K562 (cell line): ENCODE results near the gene CNPY4. TPM values are rescaled to one million over a fixed set of nuclear protein-coding genes. Genes with fewer than 3 reads are reported as not detected.

ENCODE experiments used
- BRF1 ChIP-seq: IDR thresholded peaks from 3 replicates; pipeline ENCODE4 v1.6.1; 2011; ENCODE audit warnings: borderline replicate concordance, mild to moderate bottlenecking; ENCODE audit not compliant: insufficient read length; ENCODE audit errors: extremely low read depth
- CBX1 ChIP-seq: sonication (generic); IDR thresholded peaks from 2 replicates; pipeline ENCODE4 v1.6.1; 2016; ENCODE audit warnings: antibody characterized with exemption, low read depth, mild to moderate bottlenecking
- CREB1 ChIP-seq, 2 experiments: sonication (generic) in 1 of 2; formaldehyde crosslinking in 1 of 2; IDR thresholded peaks; 2 replicates each; pipeline versions ENCODE4 v1.6.1 to v1.8.0; 2012 to 2022; ENCODE audit warnings: inconsistent platforms in 1 of 2, mild to moderate bottlenecking in 1 of 2, missing genetic modification reagents in 1 of 2, moderate library complexity in 1 of 2
- E2F1 ChIP-seq: sonication (generic); formaldehyde crosslinking; IDR thresholded peaks from 2 replicates; pipeline ENCODE4 v1.8.1; 2023; ENCODE audit warnings: mild to moderate bottlenecking, missing genetic modification reagents, moderate library complexity
- ESRRB ChIP-seq: fragments of 250-450 bp; sonication (Bioruptor Pico); IDR thresholded peaks from 2 replicates; pipeline ENCODE4 v1.5.0; 2020; ENCODE audit warnings: mild to moderate bottlenecking, moderate library complexity, borderline replicate concordance
- LCOR ChIP-seq: sonication (generic); formaldehyde crosslinking; IDR thresholded peaks from 2 replicates; pipeline ENCODE4 v1.8.0; 2022; ENCODE audit warnings: mild to moderate bottlenecking, missing genetic modification reagents
- MAFG ChIP-seq: fragments of 450-650 bp; conservative IDR thresholded peaks from 2 replicates; pipeline ENCODE4 v1.6.1; 2016; ENCODE audit warnings: missing genetic modification characterization, missing compliant biosample characterization
- NR0B1 ChIP-seq: fragments of 450-650 bp; IDR thresholded peaks from one replicate; pipeline ENCODE4 v1.6.1; 2018; ENCODE audit warnings: mild to moderate bottlenecking, moderate library complexity; ENCODE audit not compliant: partially characterized antibody
- TAF7 ChIP-seq: fragments of 450-650 bp; IDR thresholded peaks from 2 replicates; pipeline ENCODE4 v1.6.1; 2016; ENCODE audit warnings: missing genetic modification characterization, missing compliant biosample characterization
- U2AF2 ChIP-seq: fragments of 200-400 bp; formaldehyde crosslinking; optimal IDR thresholded peaks from 2 replicates; pipeline ENCODE3; 2017; ENCODE audit warnings: low read depth, mild to moderate bottlenecking, low read length
- ZBTB7A ChIP-seq: IDR thresholded peaks from 2 replicates; pipeline ENCODE4 v1.6.1; 2011; ENCODE audit warnings: low read depth, mild to moderate bottlenecking, low read length, moderate library complexity, borderline replicate concordance; ENCODE audit not compliant: control insufficient read depth
- ZNF445 ChIP-seq: fragments of 250-450 bp; sonication (Bioruptor Pico); IDR thresholded peaks from 2 replicates; pipeline ENCODE4 v1.4.0; 2020; ENCODE audit warnings: low read depth, mild to moderate bottlenecking, moderate library complexity
- ZNF583 ChIP-seq: fragments of 250-450 bp; sonication (Bioruptor Pico); IDR thresholded peaks from 2 replicates; pipeline ENCODE4 v1.4.0; 2020
- ZNF589 ChIP-seq: fragments of 200-800 bp; sonication (Bioruptor generic); IDR thresholded peaks from 2 replicates; pipeline ENCODE4 v1.6.1; 2016; ENCODE audit warnings: low read depth, missing genetic modification characterization, missing compliant biosample characterization
- polyA plus RNA-seq, 8 experiments: library from polyadenylated mRNA; depleted of rRNA in 4 of 8; stranded (reverse) in 5 of 8; unstranded in 3 of 8; fragments of >200 nt; fragmentation: Nextera tagmentation in 2 of 8; fragmentation: Illumina TruSeq in 1 of 8; extraction: Ambion mirVana in 2 of 8; extraction: Trizol in 1 of 8; gene quantifications; 2 replicates each; pipeline versions ENCODE4 v1.2.1 to v1.2.3, GENCODE V29; 2011 to 2014; ENCODE audit warnings: inconsistent platforms in 1 of 8, missing spikeins in 1 of 8
- total RNA-seq, 7 experiments: library from RNA; depleted of rRNA in 6 of 7; stranded (reverse); fragments of >200 nt in 6 of 7; fragmentation: Illumina TruSeq in 2 of 7; extraction: Trizol in 2 of 7; gene quantifications; 2 replicates each; pipeline versions ENCODE4 v1.2.1 to v1.2.3, GENCODE V29; 2011 to 2021; ENCODE audit warnings: low replicate concordance in 1 of 7
- TF ChIP-seq, protein P1 (sequence below): sonication (generic); formaldehyde crosslinking; IDR thresholded peaks from 2 replicates; pipeline ENCODE4 v1.8.0; 2022; ENCODE audit warnings: mild to moderate bottlenecking, missing genetic modification reagents
- TF ChIP-seq, protein P2 (sequence below): sonication (generic); formaldehyde crosslinking; IDR thresholded peaks from 2 replicates; pipeline ENCODE4 v1.9.0; 2022; ENCODE audit warnings: mild to moderate bottlenecking, missing genetic modification reagents

The CNPY4 gene
- total and polyA plus RNA-seq, 9 of the 15 experiments (the other 6 are each of a cell fraction or from before 2014, with no cell fraction given), result 1.9 to 11.2 (median 7.0) TPM

DNA sequence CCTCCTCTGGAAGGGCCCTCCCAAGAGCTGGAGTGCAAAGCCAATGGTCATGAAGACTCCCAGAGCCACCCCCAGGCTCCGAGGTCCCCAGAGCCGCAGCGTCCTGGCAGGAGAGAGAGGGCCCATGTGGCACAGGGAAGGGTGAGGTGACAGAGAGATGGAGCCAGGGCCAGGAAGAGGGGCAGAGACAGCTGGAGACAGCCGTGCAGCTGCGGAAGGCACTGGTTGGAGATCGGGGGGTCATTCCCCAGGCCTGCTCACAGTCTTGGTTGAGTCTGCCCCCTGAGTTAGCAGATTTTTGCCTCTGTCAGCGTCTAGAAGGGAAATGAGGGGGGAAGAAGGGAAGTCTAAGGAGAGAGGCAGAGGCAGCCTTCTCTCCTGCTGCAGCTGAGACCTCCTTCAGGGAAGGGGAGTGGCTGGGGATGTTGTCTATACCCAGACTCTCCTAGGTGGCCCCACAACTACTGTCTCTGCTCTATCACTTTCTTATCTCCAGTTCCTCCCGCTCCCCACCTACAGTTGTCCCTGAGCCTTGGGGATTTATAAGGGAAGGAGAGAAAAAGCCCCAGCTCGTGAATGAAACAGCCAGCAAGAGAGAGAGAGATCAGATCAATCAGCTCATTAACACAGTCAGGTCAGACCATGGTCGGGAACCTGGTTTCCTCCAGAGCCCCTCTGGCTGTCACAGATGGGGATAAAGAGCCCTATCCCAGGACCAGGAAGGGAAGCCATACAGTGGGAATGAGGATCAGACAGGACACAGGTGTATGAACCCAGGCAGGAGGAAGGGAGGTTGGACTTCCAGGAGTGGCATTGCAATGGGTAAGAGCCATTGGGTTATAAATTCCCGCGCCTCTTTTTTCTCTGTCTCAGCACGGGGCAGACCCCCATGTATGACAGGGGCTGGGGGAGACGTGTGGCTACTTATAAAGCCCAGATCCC is 47.8 kb downstream of the CNPY4 start (continued):
- TF ChIP-seq CBX1 (no peak), ESRRB (no peak), ZNF445 (CRISPR knock-in tag) (no peak), CREB1 (IDR thresholded peaks at IDR 0.05) (no peak), CREB1 (CRISPR knock-in tag; IDR thresholded peaks at IDR 0.05) (no peak), LCOR (CRISPR knock-in tag) (peak; percentile 53; the same call in 1 of the 2 replicates), ZNF589 (no peak), BRF1 (no peak), U2AF2 (no peak), TAF7 (tag) (no peak), ZNF583 (CRISPR knock-in tag) (no peak), NR0B1 (no peak), E2F1 (CRISPR knock-in tag) (no peak), MAFG (tag) (no peak), ZBTB7A (0 out of 2 replicates have a peak, but pooled peaks have one; percentile 18)
- TF ChIP-seq, protein P1, sequence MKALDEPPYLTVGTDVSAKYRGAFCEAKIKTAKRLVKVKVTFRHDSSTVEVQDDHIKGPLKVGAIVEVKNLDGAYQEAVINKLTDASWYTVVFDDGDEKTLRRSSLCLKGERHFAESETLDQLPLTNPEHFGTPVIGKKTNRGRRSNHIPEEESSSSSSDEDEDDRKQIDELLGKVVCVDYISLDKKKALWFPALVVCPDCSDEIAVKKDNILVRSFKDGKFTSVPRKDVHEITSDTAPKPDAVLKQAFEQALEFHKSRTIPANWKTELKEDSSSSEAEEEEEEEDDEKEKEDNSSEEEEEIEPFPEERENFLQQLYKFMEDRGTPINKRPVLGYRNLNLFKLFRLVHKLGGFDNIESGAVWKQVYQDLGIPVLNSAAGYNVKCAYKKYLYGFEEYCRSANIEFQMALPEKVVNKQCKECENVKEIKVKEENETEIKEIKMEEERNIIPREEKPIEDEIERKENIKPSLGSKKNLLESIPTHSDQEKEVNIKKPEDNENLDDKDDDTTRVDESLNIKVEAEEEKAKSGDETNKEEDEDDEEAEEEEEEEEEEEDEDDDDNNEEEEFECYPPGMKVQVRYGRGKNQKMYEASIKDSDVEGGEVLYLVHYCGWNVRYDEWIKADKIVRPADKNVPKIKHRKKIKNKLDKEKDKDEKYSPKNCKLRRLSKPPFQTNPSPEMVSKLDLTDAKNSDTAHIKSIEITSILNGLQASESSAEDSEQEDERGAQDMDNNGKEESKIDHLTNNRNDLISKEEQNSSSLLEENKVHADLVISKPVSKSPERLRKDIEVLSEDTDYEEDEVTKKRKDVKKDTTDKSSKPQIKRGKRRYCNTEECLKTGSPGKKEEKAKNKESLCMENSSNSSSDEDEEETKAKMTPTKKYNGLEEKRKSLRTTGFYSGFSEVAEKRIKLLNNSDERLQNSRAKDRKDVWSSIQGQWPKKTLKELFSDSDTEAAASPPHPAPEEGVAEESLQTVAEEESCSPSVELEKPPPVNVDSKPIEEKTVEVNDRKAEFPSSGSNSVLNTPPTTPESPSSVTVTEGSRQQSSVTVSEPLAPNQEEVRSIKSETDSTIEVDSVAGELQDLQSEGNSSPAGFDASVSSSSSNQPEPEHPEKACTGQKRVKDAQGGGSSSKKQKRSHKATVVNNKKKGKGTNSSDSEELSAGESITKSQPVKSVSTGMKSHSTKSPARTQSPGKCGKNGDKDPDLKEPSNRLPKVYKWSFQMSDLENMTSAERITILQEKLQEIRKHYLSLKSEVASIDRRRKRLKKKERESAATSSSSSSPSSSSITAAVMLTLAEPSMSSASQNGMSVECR (CRISPR knock-in tag), result 0 out of 2 replicates have a peak, but pooled peaks have one; percentile 33
- TF ChIP-seq, protein P2, sequence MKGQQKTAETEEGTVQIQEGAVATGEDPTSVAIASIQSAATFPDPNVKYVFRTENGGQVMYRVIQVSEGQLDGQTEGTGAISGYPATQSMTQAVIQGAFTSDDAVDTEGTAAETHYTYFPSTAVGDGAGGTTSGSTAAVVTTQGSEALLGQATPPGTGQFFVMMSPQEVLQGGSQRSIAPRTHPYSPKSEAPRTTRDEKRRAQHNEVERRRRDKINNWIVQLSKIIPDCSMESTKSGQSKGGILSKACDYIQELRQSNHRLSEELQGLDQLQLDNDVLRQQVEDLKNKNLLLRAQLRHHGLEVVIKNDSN (CRISPR knock-in tag), result peak; percentile 25; the same call in 1 of the 2 replicates
